Stimulated activated CD8-positive, alpha-beta memory T cell treated with anti-CD3 and anti-CD28 coated beads, Interleukin-2, amount 100 ng/mL, for 48 hours (primary cell): ENCODE results near the gene TMEM209.
"Not testable (repeated sequence)": the region's sequence is repeated elsewhere in the genome, so short reads cannot be mapped to it uniquely, and the experiment has no call there.

Experiments used
- DNase-seq, 2 donors: peaks; one replicate each; pipeline ENCODE4 v3.0.0-alpha.2; 2020; ENCODE audit warnings: low read depth in 2 of 2

The TMEM209 gene

DNA sequence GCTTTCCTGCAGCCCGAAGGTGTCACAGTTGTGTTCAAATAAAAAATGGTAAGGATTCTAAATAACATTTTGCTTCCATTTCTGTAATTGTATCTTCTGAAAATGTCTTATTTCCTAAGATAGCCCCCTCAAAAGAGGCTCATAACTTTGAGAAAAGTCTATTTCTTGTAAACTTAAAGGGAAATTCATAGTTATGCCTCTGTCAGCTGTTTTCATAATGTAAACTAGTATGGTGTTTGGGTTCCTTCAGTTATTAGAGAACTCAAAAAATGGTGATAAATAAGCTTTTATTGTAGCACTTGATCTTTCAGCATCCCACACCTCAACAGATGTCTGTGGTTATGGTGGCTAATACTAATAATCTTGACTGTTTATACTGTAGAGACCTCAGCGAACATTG, 77.8 kb downstream of the TMEM209 start:
- DNase-seq = no peak

DNA sequence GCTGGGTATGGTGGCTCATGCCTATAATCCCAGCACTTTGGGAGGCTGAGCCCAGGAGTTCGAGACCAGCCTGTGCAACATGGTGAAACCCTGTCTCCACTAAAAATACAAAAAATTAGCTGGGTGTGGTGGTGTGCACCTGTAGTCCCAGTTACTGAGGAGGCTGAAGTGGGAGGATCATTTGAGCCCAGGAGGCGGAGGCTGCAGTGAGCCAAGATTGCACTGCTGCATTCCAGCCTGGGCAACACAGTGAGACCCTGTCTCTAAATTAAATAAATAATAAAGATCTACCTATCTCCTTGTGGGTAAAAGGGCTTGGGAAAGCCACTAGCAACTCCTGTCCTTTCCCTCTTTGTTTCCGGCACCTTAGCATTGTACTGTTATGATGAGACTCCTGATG, 78.4 kb downstream of the TMEM209 start:
- DNase-seq = not testable (repeated sequence)

DNA sequence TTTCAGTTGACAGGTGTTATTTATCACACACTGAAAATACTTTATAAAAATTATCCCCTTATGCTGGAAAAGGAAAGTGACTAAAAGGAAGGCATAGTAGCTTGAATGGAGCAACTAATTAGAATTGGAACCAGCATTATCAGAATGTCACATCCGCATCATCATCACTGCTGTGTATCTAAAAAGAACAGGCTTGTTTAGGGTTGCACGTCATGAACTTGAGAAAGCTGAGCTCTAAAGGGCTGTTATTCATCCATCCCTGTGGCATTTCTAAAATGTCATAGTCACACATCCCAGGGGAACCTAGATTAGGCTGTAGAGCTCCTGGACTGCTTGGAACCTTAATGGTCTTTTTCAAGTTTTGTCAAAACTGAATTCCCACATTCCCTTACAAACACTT, 80.5 kb downstream of the TMEM209 start:
- DNase-seq = no peak

DNA sequence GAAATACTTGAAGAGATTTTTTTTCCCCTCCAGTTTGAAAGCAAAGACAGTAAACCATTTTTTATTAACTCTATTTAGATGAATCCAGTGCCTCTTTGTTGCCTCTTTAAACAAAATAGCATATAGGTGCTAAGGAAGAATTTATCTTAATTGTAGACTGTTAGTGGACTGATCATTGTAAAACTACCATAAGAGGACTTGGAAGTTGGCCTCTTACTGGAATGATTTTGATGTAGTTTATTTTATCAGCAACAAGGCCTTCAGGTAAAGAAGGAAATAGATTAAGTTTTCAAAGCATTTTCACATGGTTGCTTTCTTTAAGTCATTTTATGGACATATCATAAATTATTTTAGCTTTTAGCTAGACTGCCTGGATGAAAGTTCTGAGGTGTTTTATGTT, 81.7 kb downstream of the TMEM209 start:
- no peak for DNase-seq

DNA sequence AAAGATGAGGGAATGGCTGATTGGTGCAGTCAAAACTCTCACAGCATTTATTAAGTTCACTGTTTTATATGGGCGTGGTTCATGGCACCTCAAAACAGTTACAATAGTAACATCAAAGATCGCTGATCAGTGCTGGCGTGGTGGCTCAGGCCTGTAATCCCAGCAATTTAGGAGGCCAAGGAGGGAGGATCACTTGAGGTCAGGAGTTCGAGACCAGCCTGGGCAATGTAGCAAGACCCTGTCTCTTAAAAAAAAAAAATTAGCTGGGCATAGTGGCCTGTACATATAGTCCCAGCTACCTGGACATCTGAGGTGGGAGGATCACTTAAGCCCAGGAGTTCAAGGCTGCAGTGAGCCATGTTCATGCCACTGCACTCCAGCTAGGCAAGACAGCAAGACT, 86.4 kb downstream of the TMEM209 start:
- no peak for DNase-seq

DNA sequence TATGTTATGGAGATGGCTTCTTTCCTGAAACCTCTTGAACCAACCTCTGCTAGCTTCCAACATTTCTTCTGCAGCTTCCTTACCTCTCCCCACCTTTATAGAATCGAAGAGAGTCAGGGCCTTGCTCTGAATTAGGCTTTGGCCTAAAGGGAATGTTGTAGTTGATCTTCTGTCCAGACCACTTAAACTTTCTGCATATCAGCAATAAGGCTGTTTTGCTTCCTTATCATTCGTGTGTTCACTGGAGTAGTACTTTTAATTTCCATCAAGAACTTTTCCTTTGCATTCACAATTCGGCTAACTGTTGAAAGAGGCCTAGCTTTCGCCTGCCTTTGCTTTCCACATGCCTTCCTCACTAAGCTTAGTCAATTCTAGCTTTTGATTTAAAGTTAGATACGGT, 86.9 kb downstream of the TMEM209 start:
- no peak for DNase-seq

DNA sequence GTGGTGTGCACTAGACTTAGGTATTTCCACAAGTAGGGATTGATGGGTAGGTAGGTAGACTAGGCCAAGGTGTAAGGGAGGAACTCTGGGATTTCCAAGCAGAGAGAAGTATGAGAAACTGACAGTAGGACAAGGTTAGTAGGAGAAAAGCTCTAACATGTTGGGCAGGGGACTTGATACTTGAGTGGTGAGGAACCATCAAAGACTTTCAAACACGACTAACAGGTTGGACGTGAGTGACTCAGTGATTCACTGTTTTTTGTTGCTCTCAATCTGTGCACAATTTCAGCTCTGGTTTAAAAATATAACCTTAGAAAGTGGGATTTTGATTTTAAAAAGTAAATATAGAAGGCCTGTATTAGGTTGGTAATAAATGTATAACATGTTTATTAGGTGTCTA, 90.4 kb downstream of the TMEM209 start:
- no peak for DNase-seq
